CD4-positive, alpha-beta T cell treated with Interleukin-21 for 1 hour (primary cell): ENCODE data around the gene RPL32.
A peak's percentile ranks its signal among the peaks of the same experiment; 100 is the strongest.
"Not testable (repeated sequence)": the region's sequence is repeated elsewhere in the genome, so short reads cannot be mapped to it uniquely, and the experiment has no call there.

Experiments used
- DNase-seq: peaks from one replicate; pipeline ENCODE4 v3.0.0-alpha.2; 2020

The RPL32 gene

DNA sequence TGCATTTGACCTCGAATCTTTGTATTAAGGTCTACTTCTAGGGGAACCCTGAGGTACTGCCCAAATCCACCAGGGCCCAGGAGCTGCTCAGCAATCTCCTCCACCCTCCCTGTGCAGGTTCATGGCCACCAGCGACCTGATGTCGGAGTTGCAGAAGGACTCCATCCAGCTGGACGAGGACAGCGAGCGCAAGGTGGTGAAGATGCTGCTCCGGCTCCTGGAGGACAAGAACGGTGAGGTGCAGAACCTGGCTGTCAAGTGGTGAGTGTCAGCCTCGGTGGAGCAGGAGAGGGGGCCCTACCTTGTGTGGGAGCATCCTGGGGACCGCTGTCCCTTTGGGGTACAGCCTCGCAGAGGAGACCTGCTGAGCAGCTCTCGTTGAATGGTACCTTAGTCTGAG lies 38.0 kb downstream of the RPL32 start:
- no peak for DNase-seq

DNA sequence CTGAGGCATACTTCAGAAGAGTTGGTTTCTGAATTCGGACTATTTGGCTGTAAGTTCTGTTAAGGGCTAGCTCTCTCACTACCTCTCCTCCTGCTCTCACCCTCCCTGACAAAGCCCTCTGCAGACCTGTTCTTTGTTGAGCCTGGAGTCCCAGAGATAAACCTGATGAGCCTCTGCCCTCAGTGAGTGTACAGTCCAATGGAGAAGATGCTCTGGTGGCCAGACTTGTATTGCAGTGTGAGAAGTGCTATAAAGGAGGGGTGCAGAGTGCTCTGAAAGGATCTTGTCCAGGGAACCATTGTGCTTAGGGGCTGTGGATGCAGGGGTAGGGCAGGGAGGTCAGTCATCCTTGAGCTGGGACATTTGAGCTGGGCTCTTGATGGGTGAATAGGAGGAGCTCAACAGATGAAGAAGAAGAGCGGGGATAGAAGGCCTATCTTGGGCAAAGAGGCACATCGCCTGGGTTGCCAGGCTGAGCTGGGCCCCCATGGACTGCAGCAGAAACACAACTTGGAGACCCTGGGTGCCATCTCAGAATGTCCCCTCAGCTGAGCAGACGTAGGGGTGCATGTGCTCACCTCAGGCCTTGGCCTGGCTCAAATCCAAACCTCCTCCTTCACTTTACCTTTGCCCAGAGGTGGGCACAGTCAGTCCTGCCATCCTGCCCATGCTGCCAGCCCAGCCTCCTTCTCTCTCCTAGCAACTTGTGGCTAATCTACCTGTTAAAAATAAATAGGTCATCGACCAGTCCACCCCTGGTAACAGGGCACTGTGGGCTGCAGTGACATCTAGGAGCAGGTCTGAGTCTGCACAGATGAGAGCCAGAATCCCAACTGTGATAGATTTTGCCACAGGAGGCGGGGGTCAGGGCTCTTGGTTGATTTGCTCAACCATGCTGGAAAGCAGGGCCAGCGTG lies 41.6 kb downstream of the RPL32 start:
- no peak for DNase-seq

DNA sequence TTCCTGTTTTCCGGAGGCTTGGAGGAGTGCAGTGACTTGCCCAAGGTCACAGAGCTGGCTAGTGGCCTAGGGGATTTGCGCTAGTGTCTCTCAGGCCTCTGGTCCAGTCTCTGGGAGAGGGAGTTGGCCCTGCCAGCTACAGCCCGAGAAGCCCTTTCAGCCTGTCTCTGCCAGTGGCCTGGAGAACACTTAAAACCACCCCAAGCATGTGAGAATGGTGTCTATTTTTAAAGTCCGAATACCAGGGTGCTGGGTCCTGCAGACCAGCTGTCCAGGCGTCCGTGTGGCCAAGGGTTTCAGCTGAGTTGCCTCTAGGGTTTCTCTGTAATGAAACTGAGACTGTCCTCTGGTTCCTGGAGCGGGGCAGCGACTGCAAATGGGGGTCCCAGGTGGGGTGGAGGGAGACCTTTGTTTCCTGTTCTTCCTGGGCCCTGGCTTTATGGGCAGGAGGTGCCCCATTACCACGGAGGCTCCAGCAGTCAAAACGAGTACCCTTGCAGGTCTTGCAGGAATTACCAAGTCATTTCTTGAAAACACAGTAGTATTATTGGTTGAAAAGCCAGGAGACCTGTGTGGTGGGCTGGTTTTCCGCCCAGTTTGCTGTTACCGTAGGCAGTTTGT lies 42.7 kb downstream of the RPL32 start:
- DNase-seq, result no peak

DNA sequence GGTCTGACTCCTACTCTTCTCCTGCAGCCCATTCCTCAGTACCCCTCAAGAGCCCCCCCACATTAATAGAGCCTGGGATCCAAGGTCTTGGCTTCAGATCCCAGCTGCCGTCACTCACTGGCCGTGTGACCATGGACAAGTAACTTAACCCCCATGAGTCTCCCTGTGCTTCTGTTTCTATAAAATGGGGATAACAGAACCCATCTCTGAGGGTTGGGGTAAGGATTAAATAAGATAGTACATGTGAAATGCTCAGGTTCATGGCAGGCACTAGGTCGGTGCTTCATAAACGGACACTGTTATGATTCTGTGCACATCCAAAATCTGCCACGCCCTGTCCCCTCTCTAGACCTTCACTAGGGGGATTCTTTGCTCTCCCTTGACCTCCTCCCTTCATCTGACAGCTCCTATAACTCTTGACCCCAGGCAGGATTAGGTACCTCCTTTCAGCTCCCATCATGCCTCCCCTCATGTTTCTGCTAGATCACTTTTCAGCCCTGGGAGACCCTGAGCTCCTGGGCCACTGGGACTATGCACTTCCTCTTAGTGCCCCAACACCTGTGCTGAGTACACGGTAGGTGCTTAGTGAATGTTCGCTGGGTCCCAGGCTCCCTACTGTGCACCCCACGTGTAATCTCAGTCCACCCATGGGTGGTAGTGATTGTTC lies 43.3 kb downstream of the RPL32 start:
- no peak for DNase-seq

DNA sequence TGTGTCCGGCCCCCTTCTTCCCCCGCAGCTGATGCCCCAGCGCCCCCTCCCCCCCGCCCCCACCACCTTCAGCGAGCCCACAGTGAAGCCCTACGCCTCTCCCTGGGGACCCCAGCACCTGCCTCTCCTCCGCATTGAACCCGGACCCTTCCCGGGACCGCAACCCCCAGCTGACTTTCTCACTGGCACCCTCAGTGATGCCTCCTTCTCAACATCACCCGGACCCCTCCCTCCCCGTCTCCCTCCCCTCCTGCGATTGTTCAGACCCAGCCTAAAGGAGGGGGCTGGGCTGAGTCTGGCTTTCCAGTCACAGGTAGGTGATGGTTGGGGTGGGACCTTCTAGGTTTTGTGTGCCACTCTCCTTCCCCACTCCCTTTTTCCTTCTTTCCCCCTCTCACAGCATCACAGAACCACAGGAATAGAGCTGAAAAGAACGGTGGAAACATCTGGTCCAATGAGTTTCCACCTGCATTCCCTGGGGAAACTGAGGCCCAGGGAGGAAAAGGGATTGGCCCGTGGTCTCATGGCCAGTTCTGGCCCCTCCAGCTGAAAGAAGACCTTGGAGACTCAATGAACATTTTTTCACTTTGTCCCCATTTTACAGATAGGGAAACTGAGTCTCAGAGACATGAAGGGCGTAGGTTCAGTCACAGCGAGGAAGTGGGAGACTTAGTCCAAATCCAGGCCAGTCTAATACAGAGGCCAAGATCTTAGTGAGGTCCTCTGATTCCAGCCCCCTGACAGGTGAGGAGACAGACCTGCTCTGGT lies 44.1 kb downstream of the RPL32 start:
- no peak for DNase-seq

DNA sequence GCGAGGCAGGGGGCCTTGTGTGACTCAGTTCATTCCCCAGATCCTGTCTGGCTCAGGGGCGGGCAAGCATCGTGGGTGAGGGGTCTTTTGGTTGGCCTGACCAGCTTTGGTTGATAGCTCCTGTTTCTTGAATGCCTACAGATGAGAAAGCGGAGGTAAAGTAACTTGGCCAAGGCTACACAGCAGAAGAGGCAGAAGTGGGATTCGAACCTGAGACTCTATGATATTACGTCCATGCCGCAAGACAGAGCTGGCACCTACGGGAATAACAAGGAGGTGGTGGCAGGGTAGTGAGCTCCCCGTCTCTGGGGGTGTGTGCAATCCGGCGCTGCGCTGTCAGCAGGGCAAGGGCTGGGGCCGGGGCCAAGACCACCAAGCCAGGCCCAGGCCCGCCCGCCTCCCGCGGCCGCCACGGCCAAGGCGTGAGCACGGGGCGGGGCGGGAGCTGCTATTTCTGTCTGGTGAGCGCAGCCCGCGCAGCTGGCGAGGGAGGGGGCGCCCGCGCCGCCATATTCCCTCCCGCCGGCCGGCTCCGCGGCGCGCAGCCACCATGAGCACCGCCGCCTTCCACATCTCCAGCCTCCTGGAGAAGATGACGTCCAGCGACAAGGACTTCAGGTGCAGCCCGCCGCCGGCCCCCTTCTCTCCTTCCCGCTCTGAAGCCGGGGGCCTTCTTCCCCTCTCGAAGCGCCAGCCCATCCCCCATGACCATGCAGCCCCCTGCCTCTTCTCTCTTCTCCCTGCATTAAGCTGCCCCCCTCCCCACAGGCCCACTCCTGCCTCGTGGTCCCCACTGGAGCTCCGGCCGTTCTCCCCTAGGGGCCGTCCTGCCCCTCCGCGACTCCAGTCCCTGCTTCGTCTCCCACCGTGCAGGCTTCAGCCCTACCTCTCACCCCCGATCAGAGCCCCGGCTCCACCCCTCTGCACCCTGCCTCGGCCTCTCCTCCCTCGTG lies 44.9 kb downstream of the RPL32 start, which contains the start of gene CAND2:
CAND2 (plus strand) TSS at position 510 of the 953 bp plus-strand sequence; CDS start at position 551, 41 bp downstream.
- DNase-seq, result peak; percentile 34

DNA sequence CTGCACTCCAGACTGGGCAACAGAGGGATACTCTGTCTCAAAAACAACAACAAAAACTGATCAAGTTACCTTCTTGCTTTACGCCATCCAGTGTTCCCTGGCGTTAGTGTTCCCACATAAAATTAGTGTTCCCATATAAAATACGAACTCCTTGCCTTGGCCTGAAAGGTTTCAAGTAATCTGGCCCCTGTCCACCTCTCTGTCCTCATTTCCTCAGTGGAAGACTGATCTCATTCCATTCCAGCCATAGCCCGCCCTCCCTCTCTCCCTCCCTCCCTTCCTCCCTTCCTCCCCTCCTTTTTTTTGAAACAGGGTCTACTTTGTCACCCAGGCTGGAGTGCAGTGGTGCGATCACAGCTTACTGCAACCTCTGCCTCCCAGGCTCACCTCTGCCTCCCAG lies 47.7 kb downstream of the RPL32 start:
- no peak for DNase-seq

DNA sequence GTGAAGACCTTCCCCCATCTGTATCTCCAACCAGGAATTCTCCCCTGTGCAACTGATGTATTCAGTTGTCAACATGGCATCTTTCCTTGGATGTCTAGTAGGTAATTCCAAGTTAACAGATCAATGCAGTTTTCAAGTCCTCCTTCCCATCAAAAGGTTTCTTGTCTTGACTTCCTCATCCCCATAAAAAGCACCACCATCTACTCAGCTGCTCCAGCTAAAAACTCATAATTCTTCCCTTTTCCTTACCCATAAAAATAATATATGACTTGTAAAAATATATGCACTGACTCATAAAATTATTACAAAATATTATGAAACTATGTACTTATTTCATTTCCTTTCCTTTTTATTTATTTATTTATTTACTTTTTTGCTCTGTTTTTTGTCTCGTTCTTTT lies 49.9 kb downstream of the RPL32 start:
- no peak for DNase-seq

DNA sequence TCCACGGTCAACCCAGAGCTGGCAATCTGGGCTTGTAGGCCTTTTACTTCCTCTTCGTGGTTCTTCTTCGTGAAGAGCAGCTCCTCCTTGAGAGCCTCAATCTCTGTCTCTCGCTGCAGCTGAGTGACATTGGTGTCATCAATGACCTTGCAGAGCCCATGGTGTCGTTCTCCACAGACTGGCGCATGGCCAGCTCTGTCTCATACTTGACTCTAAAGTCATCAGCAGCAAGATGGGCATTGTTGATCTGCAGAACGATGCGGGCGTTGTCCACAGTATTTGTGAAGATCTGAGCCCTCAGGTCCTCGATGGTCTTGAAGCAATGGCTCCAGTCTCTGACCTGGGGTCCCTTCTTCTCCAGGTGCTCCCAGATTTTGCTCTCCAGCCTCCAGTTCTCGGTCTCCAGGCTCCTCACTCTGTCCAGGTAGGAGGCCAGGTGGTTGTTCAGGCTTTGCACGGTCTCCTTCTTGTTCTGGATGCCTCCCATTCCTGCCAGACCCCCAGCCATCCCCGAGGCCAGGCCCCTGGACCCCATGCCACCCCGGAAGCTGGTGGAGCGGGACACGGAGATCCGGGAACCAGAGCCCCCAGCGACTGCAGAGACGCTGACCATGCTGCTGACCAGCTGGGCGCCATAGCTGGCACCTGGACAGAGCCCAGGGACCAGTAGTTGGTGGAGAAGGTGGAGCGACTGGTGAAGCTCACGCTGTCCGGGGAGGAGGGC lies 53.2 kb downstream of the RPL32 start:
- not testable (repeated sequence) for DNase-seq

DNA sequence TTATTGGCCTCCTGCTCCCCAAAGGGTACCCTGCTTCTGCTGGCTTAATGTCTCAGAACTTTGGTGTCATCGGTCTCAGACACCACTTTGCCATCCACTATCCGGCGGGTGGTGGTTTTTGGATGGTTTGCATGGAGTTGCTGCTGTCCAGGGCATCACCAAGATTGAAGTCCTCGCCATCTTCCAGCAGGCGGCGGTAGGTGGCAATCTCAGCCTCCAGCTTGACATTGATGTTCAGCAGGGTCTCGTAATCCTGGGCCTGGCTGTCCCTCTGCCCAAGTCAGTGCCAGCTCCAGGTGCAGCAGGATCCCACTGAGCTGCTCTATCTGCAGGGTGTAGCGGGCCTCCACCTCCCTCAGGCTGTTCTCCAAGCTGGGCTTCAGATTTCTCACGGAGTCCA lies 54.0 kb downstream of the RPL32 start:
- DNase-seq, result peak; percentile 57

DNA sequence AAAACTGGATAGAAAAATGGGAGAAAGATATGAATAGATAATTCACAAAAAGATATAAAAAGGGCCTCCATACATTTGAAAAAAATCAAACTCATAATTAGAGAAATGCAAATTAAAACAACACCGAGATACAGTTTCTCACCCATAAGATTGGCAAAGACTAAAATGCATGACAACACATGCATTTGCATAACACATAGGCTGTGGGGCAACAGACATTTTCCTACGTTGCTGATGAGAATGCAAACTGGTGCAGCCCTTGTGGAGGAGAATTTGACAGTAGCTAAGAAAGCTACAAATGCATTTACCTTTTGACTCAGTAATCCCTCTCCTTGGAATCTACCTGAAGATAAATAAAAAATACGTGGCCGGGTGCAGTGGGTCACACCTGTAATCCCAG lies 56.3 kb downstream of the RPL32 start:
- DNase-seq, result no peak
